Ovary (tissue), 9 donors: Measurements from ENCODE around the gene PLEKHA6. TPM values are rescaled to one million over a fixed set of nuclear protein-coding genes. Genes with fewer than 3 reads are reported as not detected.

ENCODE experiments used
- DNase-seq, 5 donors: peaks; one replicate each; pipeline ENCODE4 v3.0.0-alpha.2; 2019 to 2020
- H3K27ac ChIP-seq, 2 donors: fragments of 200-600 bp; one replicate each; pipeline versions ENCODE4 v1.5.1 to v1.8.0; 2019 to 2022
- H3K27me3 ChIP-seq: fragments of 200-600 bp; one replicate; pipeline ENCODE4 v1.8.0; 2022
- H3K36me3 ChIP-seq: fragments of 200-600 bp; sonication (generic); one replicate; pipeline ENCODE4 v1.5.1; 2019
- H3K4me1 ChIP-seq: one replicate; pipeline ENCODE4 v1.8.1; 2013; ENCODE audit warnings: mild to moderate bottlenecking, moderate library complexity; ENCODE audit not compliant: insufficient read depth
- H3K4me3 ChIP-seq: fragments of 200-600 bp; sonication (generic); one replicate; pipeline ENCODE4 v1.5.1; 2017
- H3K9me3 ChIP-seq, 2 donors: fragments of 200-600 bp in 1 of 2; sonication (generic) in 1 of 2; one replicate each; pipeline versions ENCODE4 v1.5.1 to v1.8.1; 2013 to 2019; ENCODE audit warnings: mild to moderate bottlenecking in 1 of 2, moderate library complexity in 1 of 2
- EP300 ChIP-seq: sonication (generic); formaldehyde crosslinking; IDR thresholded peaks from one replicate; pipeline ENCODE4 v1.6.1; 2017; ENCODE audit warnings: antibody characterized with exemption
- POLR2A ChIP-seq: fragments of 450-650 bp; IDR thresholded peaks from one replicate; pipeline ENCODE4 v1.6.1; 2017; ENCODE audit warnings: antibody characterized with exemption, mild to moderate bottlenecking, moderate library complexity
- WGBS, 3 donors: extraction: QIAGEN DNeasy Blood & Tissue Kit in 1 of 3; methylation state at CpG; one replicate each; pipeline versions ENCODE4 v1.1.5 to v1.1.7; 2013 to 2017; 5-methylcytosine and 5-hydroxymethylcytosine counted together
- intact Hi-C, 4 donors: fragments of 100-400 bp; cut with DNase I; formaldehyde crosslinking; loops; one replicate each; pipeline versions ENCODE4 v1.11.0 to v1.15.1; 2022 to 2023
- polyA plus RNA-seq, 2 donors: library from polyadenylated mRNA; stranded (reverse); fragments of 200-250 nt in 1 of 2; fragments of 350-450 nt in 1 of 2; fragmentation: Illumina TruSeq in 1 of 2; extraction: RNeasy Lipid Tissue Mini Kit (QIAGEN cat#74804) in 1 of 2; gene quantifications; one replicate each; pipeline ENCODE4 v1.2.3, GENCODE V29; 2013 to 2014
- total RNA-seq, 7 donors: library from RNA; depleted of rRNA in 2 of 7; stranded (reverse); fragments of >200 nt in 2 of 7; fragmentation: NEBNext Ultra II Directional in 3 of 7; extraction: Animal tissue kit (Norgen Biotek cat#: 25700) in 3 of 7; gene quantifications; one replicate each; pipeline versions ENCODE4 v1.1.0 to v1.2.4, GENCODE V29; 2016 to 2023
- TF ChIP-seq, protein P1 (sequence below), 3 donors: fragments of 450-650 bp in 2 of 3; fragments of 200-600 bp in 1 of 3; IDR thresholded peaks; one replicate each; pipeline versions ENCODE4 v1.5.1 to v1.8.0; 2016 to 2022; ENCODE audit warnings: antibody characterized with exemption in 3 of 3, mild to moderate bottlenecking in 1 of 3
- donor health status: DM: no; HTN: no; CAD: no; lungs with moderate emphysema.
- donor health status: DM: no; HTN: no; CAD: no.
- donor health status: Bipolar disorder and iron deficiency.
- donor health status: DM: yes; HTN: yes; CAD: no.
- donor health status: DM: no; HTN: no; CAD: no.
- donor health status: DM: yes; HTN: yes; CAD: no.

PLEKHA6 gene
- total and polyA plus RNA-seq, 9 donors = 2.3 to 20.5 (median 6.6) TPM

DNA sequence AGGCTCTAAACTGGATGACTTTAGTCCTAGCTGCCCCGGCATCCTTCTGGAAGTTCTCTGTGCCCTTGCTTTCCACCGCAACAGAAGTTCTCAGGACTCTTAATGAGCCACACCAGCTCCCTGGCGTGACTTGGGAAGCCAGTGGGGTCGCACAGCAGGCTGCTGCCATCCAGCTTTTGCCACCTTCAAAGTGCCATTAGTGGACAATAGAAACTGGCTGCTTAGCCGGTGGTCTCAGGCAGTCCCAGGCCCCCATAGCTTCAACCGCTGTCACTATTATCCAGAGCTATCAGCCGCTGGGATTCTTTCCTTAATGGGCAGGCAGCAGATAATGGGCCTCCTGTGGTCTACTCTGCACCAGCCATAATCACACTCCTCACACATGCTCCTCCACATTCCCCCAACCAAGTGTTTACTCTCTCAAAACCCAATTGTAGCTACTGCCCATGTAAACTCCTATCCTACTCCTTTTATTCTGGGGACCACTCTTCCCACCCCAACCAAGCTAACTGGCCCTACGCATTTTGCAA, 37.3 kb downstream of the PLEKHA6 start:
- no peaks in the 10 kb centered on the region for H3K9me3 ChIP-seq
- TF ChIP-seq EP300 (no peak), POLR2A (no peak)
- TF ChIP-seq, protein P1, sequence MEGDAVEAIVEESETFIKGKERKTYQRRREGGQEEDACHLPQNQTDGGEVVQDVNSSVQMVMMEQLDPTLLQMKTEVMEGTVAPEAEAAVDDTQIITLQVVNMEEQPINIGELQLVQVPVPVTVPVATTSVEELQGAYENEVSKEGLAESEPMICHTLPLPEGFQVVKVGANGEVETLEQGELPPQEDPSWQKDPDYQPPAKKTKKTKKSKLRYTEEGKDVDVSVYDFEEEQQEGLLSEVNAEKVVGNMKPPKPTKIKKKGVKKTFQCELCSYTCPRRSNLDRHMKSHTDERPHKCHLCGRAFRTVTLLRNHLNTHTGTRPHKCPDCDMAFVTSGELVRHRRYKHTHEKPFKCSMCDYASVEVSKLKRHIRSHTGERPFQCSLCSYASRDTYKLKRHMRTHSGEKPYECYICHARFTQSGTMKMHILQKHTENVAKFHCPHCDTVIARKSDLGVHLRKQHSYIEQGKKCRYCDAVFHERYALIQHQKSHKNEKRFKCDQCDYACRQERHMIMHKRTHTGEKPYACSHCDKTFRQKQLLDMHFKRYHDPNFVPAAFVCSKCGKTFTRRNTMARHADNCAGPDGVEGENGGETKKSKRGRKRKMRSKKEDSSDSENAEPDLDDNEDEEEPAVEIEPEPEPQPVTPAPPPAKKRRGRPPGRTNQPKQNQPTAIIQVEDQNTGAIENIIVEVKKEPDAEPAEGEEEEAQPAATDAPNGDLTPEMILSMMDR (IDR thresholded peaks at IDR 0.05) = no peak
- no peaks in the 10 kb centered on the region for H3K27me3 ChIP-seq
- H3K4me3 ChIP-seq = no peak overlapping the region
- H3K36me3 ChIP-seq = no peaks in the 10 kb centered on the region
- no peaks in the 10 kb centered on the region for H3K4me1 ChIP-seq
- no peak for DNase-seq
- no peak overlapping the region for H3K27ac ChIP-seq
- intact Hi-C loops = no loop called here
- WGBS, 3 donors = 83 to 88% (median 84%) methylated on average over 8 of the region's 8 CpGs

DNA sequence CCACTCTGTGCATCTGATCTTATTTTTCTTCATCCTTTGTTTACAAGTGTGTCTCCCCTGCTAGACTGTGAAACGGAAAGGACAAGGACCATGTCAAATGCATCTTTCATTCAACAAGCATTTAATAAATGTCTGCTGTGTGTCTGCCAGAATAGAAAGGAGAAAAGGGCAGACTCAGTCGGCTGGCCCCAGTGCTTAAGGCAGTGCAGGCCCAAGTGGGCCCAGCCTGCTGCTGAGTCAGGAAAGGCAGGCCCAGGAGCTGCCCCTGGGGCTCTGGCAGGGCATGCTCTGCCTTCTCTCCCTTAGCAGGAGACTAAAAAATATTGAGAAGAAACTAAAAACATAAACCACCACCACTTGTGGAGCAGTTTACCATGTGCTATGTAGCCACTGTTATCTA, 38.1 kb downstream of the PLEKHA6 start:
- H3K4me3 ChIP-seq = no peak overlapping the region
- H3K36me3 ChIP-seq = no peaks in the 10 kb centered on the region
- H3K27me3 ChIP-seq = no peaks in the 10 kb centered on the region
- intact Hi-C loops = no loop called here
- no peak for DNase-seq
- no peak overlapping the region for H3K27ac ChIP-seq
- TF ChIP-seq, protein P1 (IDR thresholded peaks at IDR 0.05) = no peak
- TF ChIP-seq EP300 (no peak), POLR2A (no peak)
- H3K9me3 ChIP-seq = no peaks in the 10 kb centered on the region
- H3K4me1 ChIP-seq = no peaks in the 10 kb centered on the region
- 46 to 57% (median 53%) methylated on average over 2 of the region's 2 CpGs for WGBS, 3 donors

- H3K36me3 ChIP-seq = no peaks in the 10 kb centered on the region
- H3K9me3 ChIP-seq = no peaks in the 10 kb centered on the region
- H3K4me3 ChIP-seq = no peak overlapping the region
- DNase-seq = no peak
- no peaks in the 10 kb centered on the region for H3K27me3 ChIP-seq
- no peak overlapping the region for H3K27ac ChIP-seq
- WGBS, 3 donors = 93 to 97% (median 97%) methylated on average over 2 of the region's 2 CpGs
- no peak for TF ChIP-seq POLR2A
- TF ChIP-seq, protein P1 (IDR thresholded peaks at IDR 0.05) = no peak
- no peak for TF ChIP-seq EP300
- H3K4me1 ChIP-seq = no peaks in the 10 kb centered on the region
- intact Hi-C loops = no loop called here
These were observed 38.7 kb downstream of the PLEKHA6 start for GRCh38 chr1:204321051-204321450.

GRCh38 chr1:204320382-204320804, 39.3 kb downstream of the PLEKHA6 start:
- no peak overlapping the region for H3K4me3 ChIP-seq
- no peaks in the 10 kb centered on the region for H3K27me3 ChIP-seq
- no peaks in the 10 kb centered on the region for H3K9me3 ChIP-seq
- TF ChIP-seq EP300 = no peak
- TF ChIP-seq POLR2A = no peak
- TF ChIP-seq, protein P1 (IDR thresholded peaks at IDR 0.05) = no peak
- WGBS, 3 donors = 48 to 54% (median 54%) methylated on average over 5 of the region's 5 CpGs
- no peaks in the 10 kb centered on the region for H3K4me1 ChIP-seq
- H3K27ac ChIP-seq = no peak overlapping the region
- intact Hi-C loops = no loop called here
- DNase-seq = no peak
- no peaks in the 10 kb centered on the region for H3K36me3 ChIP-seq
